Endodermal cell (in vitro differentiated cells): ENCODE measurements around the gene LEF1. TPM values are rescaled to one million over a fixed set of nuclear protein-coding genes. Genes with fewer than 3 reads are reported as not detected.

Experiments used
- DNase-seq: peaks from one replicate; pipeline ENCODE4 v3.0.0-alpha.2; 2017
- H3K27ac ChIP-seq: 2 replicates; pipeline ENCODE4 v1.5.1; 2013; ENCODE audit warnings: mild to moderate bottlenecking, low read depth, low read length, moderate library complexity
- H3K27me3 ChIP-seq: 2 replicates; pipeline ENCODE4 v1.6.1; 2013; ENCODE audit warnings: mild to moderate bottlenecking, low read length, moderate library complexity; ENCODE audit not compliant: insufficient read depth, control insufficient read depth, poor library complexity, severe bottlenecking
- H3K36me3 ChIP-seq: 2 replicates; pipeline ENCODE4 v1.7.0; 2013; ENCODE audit warnings: mild to moderate bottlenecking, low read length, moderate library complexity; ENCODE audit not compliant: control insufficient read depth, insufficient read depth
- H3K4me1 ChIP-seq: one replicate; pipeline ENCODE4 v1.7.0; 2013; ENCODE audit warnings: low read length; ENCODE audit not compliant: control insufficient read depth, insufficient read depth
- H3K4me3 ChIP-seq: 2 replicates; pipeline ENCODE4 v1.5.1; 2013; ENCODE audit warnings: mild to moderate bottlenecking, low read length, moderate library complexity
- H3K9ac ChIP-seq: 2 replicates; pipeline ENCODE4 v1.6.1; 2013; ENCODE audit warnings: mild to moderate bottlenecking, low read length, moderate library complexity; ENCODE audit not compliant: poor library complexity, severe bottlenecking; ENCODE audit errors: extremely low read depth
- H3K9me3 ChIP-seq: 2 replicates; pipeline ENCODE4 v1.6.1; 2013; ENCODE audit warnings: mild to moderate bottlenecking, low read length, moderate library complexity; ENCODE audit not compliant: control insufficient read depth
- H3K27ac Mint-ChIP-seq: 2 replicates; pipeline ENCODE4 v1.8.0; 2020; ENCODE audit warnings: mixed read lengths
- H3K27me3 Mint-ChIP-seq: 2 replicates; pipeline ENCODE4 v1.8.0; 2021; ENCODE audit warnings: mild to moderate bottlenecking, mixed read lengths; ENCODE audit not compliant: insufficient read depth
- H3K36me3 Mint-ChIP-seq: 2 replicates; pipeline ENCODE4 v1.8.0; 2020; ENCODE audit warnings: low read depth, mixed read lengths
- H3K4me1 Mint-ChIP-seq: 2 replicates; pipeline ENCODE4 v1.8.0; 2020; ENCODE audit warnings: mixed read lengths
- H3K4me3 Mint-ChIP-seq: 2 replicates; pipeline ENCODE4 v1.8.0; 2020; ENCODE audit warnings: mild to moderate bottlenecking, moderate library complexity, mixed read lengths
- H3K9me3 Mint-ChIP-seq: 2 replicates; pipeline ENCODE4 v1.8.0; 2020; ENCODE audit warnings: mild to moderate bottlenecking, mixed read lengths
- CTCF ChIP-seq: fragments of 200-600 bp; sonication (generic); conservative IDR thresholded peaks from 2 replicates; pipeline ENCODE4 v1.5.0; 2021; ENCODE audit warnings: antibody characterized with exemption, mild to moderate bottlenecking
- WGBS, 2 experiments: methylation state at CpG; one replicate each; pipeline versions ENCODE4 v1.1.5 to v1.1.7; 2013; ENCODE audit warnings: missing lambda C conversion rate in 2 of 2, mixed read lengths in 1 of 2; ENCODE audit not compliant: insufficient coverage in 1 of 2, insufficient read length in 1 of 2; 5-methylcytosine and 5-hydroxymethylcytosine counted together
- total RNA-seq, 2 donors: library from RNA; stranded (reverse); fragmentation: NEBNext Ultra II Directional in 1 of 2; extraction: Animal tissue kit (Norgen Biotek cat#: 25700) in 1 of 2; gene quantifications; 2 replicates in 1 of 2; 3 replicates in 1 of 2; pipeline ENCODE4 v1.2.1, GENCODE V29; 2021

Gene LEF1
- total RNA-seq, 2 donors from 2014 or later, result 0.95 to 1.6 TPM

- Mint-ChIP-seq H3K27me3 (no peaks in the 10 kb centered on the region), H3K36me3 (no peaks in the 10 kb centered on the region), H3K4me1 (peaks cover 8% of the 10 kb centered on the region), H3K27ac (no peak overlapping the region), H3K4me3 (no peak overlapping the region), H3K9me3 (no peaks in the 10 kb centered on the region)
- Histone ChIP-seq H3K27ac (no peak overlapping the region), H3K27me3 (no peaks in the 10 kb centered on the region), H3K4me1 (no peaks in the 10 kb centered on the region), H3K36me3 (no peaks in the 10 kb centered on the region), H3K4me3 (no peak overlapping the region), H3K9ac (no peak overlapping the region), H3K9me3 (no peaks in the 10 kb centered on the region)
- DNase-seq, result peak; percentile 67
- 68 to 75% methylated on average over 2 to 5 of the region's 5 CpGs for WGBS, 2 experiments
- peak; percentile 71 for TF ChIP-seq CTCF
These were observed 108.6 kb downstream of the LEF1 start for GRCh38 chr4:108060164-108060563.

DNA sequence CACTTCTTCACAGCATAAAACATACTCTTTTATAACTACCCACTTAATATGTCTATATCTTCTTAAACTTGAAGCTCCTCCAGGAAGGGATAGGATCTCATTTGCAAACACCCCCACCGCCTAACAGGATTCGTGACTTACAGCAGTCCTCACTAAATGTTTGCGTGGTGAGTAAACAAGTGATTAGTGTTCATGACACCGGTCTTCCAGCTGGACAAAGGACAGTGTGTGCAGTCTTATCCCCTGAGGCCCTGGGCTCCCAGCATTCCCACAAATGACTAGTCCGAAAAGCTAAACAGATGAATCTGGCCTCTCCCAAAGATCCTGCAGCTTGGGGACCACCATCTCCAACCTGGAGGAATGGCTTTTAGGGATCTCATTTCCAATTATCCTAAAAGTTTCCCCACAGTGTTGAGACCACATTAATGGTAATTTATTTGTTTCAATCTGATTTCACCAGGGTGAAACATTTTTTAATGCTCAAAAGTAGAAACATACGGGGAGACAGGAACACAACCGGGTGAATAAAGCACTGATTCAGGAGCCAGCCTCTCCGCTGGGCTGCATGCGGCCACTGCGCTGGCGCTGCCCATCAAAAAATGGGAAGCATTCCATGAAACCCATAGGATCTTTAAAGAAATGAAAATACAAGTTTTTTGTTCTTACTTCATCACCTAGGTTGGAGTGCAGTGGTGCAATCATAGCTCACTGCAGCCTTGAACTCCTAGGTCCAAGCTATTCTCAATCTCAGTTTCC is 109.9 kb downstream of the LEF1 start:
- Mint-ChIP-seq H3K27me3 (no peaks in the 10 kb centered on the region), H3K27ac (no peak overlapping the region), H3K36me3 (no peaks in the 10 kb centered on the region), H3K4me1 (no peaks in the 10 kb centered on the region), H3K4me3 (no peak overlapping the region), H3K9me3 (no peaks in the 10 kb centered on the region)
- Histone ChIP-seq H3K36me3 (no peaks in the 10 kb centered on the region), H3K9me3 (no peaks in the 10 kb centered on the region), H3K9ac (no peak overlapping the region), H3K27me3 (no peaks in the 10 kb centered on the region), H3K27ac (no peak overlapping the region), H3K4me1 (no peaks in the 10 kb centered on the region), H3K4me3 (no peak overlapping the region)
- 92 to 95% methylated on average over 11 of the region's 11 CpGs for WGBS, 2 experiments
- DNase-seq, result no peak
- no peak for TF ChIP-seq CTCF

- H3K9ac ChIP-seq, result no peak overlapping the region
- H3K9me3 Mint-ChIP-seq, result no peaks in the 10 kb centered on the region
- DNase-seq, result no peak
- no peaks in the 10 kb centered on the region for H3K36me3 Mint-ChIP-seq
- no peak overlapping the region for H3K27ac Mint-ChIP-seq
- H3K4me3 ChIP-seq, result no peak overlapping the region
- H3K4me1 Mint-ChIP-seq, result no peaks in the 10 kb centered on the region
- no peaks in the 10 kb centered on the region for H3K4me1 ChIP-seq
- H3K27me3 ChIP-seq, result no peaks in the 10 kb centered on the region
- TF ChIP-seq CTCF, result no peak
- WGBS, 2 experiments, result 76 to 100% methylated on average over 2 to 6 of the region's 6 CpGs
- H3K9me3 ChIP-seq, result no peaks in the 10 kb centered on the region
- H3K36me3 ChIP-seq, result no peaks in the 10 kb centered on the region
- H3K4me3 Mint-ChIP-seq, result no peak overlapping the region
- no peaks in the 10 kb centered on the region for H3K27me3 Mint-ChIP-seq
- H3K27ac ChIP-seq, result no peak overlapping the region
These were observed 112.3 kb downstream of the LEF1 start for GRCh38 chr4:108056418-108056817.
